Kidney epithelial cell (primary cell): Measurements from ENCODE around the gene HSD17B8. TPM values are rescaled to one million over a fixed set of nuclear protein-coding genes. Genes with fewer than 3 reads are reported as not detected.

Experiments
- DNase-seq: peaks from one replicate; pipeline ENCODE4 v3.0.0-alpha.2; 2010; ENCODE audit warnings: low read depth
- H3K27me3 ChIP-seq: 2 replicates; pipeline ENCODE4 v1.6.0; 2011; ENCODE audit warnings: low read length; ENCODE audit not compliant: control insufficient read depth, insufficient read depth
- H3K36me3 ChIP-seq: 2 replicates; pipeline ENCODE4 v1.5.1; 2011; ENCODE audit warnings: low read length; ENCODE audit not compliant: control insufficient read depth, insufficient read depth
- H3K4me3 ChIP-seq: 2 replicates; pipeline ENCODE4 v1.5.1; 2011; ENCODE audit warnings: low read depth, mild to moderate bottlenecking, control low read depth, low read length
- CTCF ChIP-seq: IDR thresholded peaks from 2 replicates; pipeline ENCODE4 v1.5.1; 2011; ENCODE audit warnings: mild to moderate bottlenecking, moderate library complexity, low read length, control low read depth, inconsistent platforms; ENCODE audit not compliant: insufficient read depth, poor library complexity, severe bottlenecking
- total RNA-seq: library from RNA; depleted of rRNA; stranded (reverse); fragments of >200 nt; gene quantifications from 2 replicates; pipeline ENCODE4 v1.2.3, GENCODE V29; 2015

HSD17B8 gene
- total RNA-seq, 1 donor from 2014 or later, result 13.1 TPM

GRCh38 chr6:33169291-33170175 lies 34.9 kb upstream of the HSD17B8 start:
- Histone ChIP-seq H3K27me3 (peaks cover 17% of the 10 kb centered on the region), H3K4me3 (no peak overlapping the region), H3K36me3 (no peaks in the 10 kb centered on the region)
- no peak for TF ChIP-seq CTCF
- no peak for DNase-seq

DNA sequence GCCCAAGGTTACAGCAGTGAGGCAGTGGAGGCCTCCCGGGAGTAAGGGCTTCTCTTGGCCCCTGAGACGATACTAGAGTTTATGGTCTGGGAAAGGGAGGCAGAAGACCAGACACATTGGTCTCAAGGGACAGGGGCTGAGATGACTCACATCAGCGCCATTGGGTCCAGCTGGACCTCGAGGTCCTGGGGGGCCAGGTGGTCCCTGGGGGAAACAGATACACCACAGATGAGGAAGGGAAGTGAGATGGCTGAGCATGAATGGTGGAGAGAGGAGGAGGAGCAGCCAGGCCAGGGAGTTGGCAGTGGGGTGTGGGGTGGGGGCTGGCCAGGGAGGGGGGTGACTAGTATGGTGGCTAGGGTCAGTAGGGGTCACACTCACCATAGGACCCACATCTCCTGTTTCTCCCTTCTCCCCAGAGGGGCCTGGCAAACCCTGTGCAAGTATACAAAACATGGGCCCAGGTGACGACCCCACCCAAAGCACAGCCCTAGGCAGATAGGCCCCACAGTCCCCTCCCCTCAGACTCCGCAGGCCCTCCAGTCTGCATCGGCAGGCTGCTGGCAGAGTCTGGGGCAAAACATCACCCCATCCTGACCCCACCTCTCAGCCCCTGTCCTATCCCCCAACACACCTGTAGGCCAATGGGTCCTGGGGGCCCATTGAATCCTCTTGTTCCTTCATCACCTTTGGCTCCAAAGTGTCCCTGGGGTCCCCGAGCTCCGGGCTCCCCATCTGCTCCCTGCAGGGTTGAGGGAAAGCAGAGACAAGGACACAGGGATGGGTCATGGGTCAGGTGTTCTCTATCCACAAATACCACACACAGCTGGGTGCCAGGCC lies 34.1 kb upstream of the HSD17B8 start:
- no peak for TF ChIP-seq CTCF
- H3K36me3 ChIP-seq, result no peaks in the 10 kb centered on the region
- H3K4me3 ChIP-seq, result no peak overlapping the region
- H3K27me3 ChIP-seq, result peaks cover 13% of the 10 kb centered on the region
- DNase-seq, result no peak

GRCh38 chr6:33171016-33171879 lies 33.2 kb upstream of the HSD17B8 start:
- H3K27me3 ChIP-seq, result peaks cover 12% of the 10 kb centered on the region
- no peak for DNase-seq
- no peak overlapping the region for H3K4me3 ChIP-seq
- no peaks in the 10 kb centered on the region for H3K36me3 ChIP-seq
- TF ChIP-seq CTCF, result no peak

- H3K27me3 ChIP-seq, result peaks cover 12% of the 10 kb centered on the region
- TF ChIP-seq CTCF, result no peak
- H3K4me3 ChIP-seq, result no peak overlapping the region
- H3K36me3 ChIP-seq, result no peaks in the 10 kb centered on the region
- no peak for DNase-seq
Observed at GRCh38 chr6:33171880-33172687, 32.4 kb upstream of the HSD17B8 start.

DNA sequence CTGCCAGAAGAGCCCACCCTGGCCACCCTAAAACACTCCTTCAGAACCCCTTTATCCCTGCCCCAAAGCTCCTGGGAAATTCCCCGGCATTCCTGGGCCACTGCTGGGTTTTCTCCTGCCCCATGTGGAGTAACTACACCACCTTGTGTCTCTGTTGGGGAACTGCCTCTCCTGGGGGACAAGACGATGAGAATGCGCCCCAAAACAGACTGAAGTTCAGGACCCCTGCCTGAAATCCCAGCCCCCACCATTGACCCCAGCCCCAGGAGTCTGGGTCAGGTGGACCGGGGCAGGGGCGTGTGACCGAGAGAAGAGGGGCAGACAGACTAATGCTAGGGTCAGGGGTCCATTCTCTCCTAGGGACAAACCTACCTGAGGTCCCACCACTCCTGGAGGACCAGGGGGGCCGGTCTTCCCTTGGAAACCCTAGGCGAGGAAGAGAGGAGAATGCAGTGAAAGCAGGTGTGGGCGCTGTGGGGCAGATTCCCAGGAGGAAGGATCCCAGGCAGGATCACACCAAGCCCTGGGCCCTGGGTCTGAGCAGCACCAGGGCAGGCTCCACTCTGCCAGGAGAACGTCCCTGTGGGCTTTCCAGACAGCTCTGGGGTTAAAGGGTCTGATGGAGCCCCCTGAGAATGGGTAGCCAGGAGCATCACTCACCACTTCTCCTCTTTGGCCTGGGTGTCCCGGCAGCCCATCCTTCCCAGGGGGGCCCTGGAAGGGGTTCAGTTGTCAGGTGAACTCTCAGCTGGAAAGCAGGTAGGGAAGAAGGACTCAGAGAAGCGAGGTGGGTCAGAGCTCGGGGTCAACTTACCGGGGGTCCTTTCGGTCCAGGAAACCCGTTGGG lies 31.5 kb upstream of the HSD17B8 start:
- no peak overlapping the region for H3K4me3 ChIP-seq
- no peak for DNase-seq
- TF ChIP-seq CTCF, result peak; percentile 60
- H3K36me3 ChIP-seq, result no peaks in the 10 kb centered on the region
- peaks cover 12% of the 10 kb centered on the region for H3K27me3 ChIP-seq
